GM19099 (cell line): ENCODE data around the gene MYO7B.

Experiments
- POLR2A ChIP-seq: IDR thresholded peaks from 3 replicates; pipeline ENCODE4 v1.6.1; 2011; ENCODE audit warnings: low read depth; ENCODE audit not compliant: insufficient read length; ENCODE audit errors: extremely low read depth

Gene MYO7B

DNA sequence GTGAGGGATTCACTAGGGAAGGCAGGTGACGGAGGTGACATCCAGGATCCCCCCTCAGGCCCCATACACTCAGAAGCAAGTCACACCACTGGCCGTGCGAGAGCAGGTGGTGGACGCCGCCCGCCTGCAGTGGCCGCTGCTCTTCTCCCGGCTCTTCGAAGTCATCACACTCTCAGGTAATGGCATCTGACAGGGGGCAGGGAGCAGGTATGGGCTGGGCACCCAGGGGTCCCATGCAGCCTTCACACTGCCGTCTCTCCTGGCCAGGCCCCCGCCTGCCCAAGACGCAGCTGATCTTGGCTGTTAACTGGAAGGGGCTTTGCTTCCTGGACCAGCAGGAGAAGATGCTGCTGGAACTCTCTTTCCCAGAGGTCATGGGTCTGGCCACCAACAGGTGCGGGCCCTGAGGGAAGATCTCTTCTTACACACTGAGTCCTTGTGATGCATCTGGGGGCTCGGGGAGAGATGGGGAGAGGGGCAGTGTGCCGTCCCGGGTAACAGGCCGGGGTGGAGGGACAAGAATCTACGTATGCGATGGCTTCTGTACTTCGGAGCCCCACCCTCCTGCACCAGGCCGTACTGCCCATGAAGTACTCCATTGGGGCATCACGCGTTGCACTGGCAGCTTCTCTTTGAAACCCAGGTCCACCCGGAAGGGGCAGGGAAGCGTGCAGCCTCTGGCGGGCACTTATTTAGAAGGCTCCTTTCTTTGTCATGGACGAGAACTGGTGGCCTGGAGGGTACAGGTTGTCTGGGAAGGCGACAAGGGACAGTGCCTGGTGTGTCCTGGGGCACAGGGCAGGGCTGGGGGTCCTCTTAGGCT, 91.6 kb downstream of the MYO7B start:
- TF ChIP-seq POLR2A, result no peak

GRCh38 chr2:127627740-127628571, 92.5 kb downstream of the MYO7B start:
- TF ChIP-seq POLR2A, result no peak

DNA sequence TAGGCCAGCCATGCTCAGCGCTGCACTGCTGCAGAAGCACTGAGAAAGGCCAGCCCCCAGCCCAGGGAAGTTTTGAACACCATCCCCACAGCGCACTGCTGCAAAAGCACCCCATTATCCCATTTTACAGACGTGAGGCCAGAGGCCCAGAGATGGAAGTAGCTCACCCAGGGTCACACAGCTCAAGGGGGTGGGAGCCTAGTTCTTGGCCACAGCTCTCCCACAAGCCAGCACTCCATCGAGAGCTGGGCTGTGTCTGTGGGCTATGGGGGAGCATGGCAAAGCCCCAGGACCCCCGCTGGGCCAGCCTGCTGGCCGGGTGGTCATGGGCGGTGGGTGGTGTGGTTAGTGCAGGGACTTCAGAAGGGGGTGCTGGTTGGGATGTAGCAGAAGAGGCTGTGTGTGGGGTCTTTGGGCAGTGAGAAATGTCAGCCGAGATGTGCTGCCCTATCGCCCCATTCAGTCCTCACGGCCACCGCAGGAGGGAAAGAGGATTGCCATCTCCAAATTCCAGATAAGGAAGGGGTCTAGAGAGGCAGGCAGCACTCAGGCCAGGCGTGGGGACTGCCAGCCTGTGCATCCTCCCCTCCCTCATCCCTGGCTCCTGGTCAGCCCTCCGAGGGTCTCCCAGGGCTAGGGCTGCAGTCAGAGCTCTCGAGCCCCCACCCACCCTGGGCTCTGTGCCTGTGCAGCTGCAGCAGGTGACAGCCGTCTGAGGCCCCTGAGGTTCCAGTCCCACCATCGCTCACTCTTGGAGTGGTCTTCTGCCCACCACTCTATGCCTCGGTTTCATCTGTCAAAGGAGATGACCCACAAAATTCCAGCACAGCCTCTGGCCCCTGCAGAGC, 93.5 kb downstream of the MYO7B start:
- no peak for TF ChIP-seq POLR2A

DNA sequence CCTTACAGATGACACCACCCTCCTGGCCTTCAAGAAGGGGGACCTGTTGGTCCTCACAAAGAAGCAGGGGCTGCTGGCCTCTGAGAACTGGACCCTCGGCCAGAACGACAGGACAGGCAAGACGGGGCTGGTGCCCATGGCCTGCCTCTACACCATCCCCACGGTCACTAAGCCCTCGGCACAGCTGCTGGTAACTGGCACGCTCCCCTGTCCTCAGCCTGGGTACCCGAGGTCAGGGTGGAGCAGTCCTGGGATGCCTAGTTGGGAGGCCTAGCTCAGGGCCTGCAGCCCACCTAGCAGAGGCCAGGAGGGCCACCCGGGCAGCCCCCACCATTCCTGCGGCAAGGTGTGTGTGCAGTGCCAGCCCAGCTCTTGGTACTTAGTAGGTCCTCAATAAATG, 94.2 kb downstream of the MYO7B start:
- no peak for TF ChIP-seq POLR2A

DNA sequence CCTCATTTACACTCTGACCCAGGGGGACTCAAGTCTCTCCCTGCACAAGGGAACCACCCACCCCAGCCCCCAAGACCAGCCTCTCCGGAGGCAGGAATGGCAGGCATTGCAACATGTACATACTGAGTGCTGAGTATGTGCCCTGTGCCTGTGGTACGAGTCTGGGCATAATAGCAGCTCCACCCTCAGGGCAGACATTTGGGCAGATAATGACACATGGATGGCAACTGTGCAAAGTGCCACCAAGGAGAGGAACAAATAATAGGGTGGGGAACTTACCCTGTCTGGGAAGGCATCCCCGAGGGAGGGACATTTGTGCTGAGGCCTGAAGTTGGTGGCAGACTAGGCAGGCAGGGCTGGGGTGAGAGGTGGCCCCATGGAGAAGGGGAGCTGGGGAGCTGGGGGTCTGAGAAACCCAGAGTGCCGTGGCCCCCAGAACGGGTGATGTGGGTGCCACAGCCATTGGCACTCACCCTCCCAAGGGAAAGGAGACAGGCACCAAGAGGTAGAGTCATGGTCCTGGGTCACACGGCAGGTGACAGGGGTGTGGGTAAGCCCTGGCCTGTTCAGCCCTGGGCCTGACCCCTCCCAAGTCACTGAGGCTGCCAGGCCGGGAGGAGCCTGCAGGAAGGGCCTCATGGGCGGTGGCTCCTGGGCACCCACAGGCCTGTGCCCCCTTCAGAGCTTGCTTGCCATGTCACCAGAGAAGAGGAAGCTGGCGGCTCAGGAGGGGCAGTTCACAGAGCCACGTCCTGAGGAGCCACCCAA, 94.8 kb downstream of the MYO7B start:
- TF ChIP-seq POLR2A, result no peak

GRCh38 chr2:127630864-127631540, 95.5 kb downstream of the MYO7B start:
- no peak for TF ChIP-seq POLR2A

- TF ChIP-seq POLR2A, result no peak
Measured at GRCh38 chr2:127631541-127631996, 96.1 kb downstream of the MYO7B start.

DNA sequence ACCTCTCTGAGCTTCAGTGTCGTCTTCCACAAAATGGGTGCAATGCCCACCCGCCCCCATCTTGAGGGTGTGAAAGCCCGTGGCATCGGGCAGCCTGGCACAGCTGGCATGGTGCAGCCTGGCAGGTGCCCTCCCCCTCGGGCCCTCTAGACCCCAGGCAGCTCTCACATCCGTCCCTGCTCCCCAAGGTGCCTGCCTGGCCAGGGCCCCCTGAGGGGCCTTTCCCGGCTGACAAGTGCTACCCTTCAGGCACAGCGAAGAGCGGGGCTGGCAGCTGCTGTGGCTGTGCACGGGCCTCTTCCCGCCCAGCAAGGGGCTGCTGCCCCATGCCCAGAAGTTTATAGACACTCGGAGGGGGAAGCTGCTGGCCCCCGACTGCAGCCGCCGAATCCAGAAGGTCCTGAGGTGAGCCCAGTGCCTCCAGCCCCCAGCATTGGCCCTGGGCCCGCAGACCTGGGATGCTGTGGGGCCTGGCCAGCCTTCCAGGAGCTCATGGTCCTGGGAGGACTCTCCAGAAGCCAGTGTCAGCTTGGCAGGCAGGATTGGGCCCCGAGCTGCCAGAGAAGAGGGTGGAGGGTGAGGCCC, 96.6 kb downstream of the MYO7B start:
- TF ChIP-seq POLR2A, result no peak

DNA sequence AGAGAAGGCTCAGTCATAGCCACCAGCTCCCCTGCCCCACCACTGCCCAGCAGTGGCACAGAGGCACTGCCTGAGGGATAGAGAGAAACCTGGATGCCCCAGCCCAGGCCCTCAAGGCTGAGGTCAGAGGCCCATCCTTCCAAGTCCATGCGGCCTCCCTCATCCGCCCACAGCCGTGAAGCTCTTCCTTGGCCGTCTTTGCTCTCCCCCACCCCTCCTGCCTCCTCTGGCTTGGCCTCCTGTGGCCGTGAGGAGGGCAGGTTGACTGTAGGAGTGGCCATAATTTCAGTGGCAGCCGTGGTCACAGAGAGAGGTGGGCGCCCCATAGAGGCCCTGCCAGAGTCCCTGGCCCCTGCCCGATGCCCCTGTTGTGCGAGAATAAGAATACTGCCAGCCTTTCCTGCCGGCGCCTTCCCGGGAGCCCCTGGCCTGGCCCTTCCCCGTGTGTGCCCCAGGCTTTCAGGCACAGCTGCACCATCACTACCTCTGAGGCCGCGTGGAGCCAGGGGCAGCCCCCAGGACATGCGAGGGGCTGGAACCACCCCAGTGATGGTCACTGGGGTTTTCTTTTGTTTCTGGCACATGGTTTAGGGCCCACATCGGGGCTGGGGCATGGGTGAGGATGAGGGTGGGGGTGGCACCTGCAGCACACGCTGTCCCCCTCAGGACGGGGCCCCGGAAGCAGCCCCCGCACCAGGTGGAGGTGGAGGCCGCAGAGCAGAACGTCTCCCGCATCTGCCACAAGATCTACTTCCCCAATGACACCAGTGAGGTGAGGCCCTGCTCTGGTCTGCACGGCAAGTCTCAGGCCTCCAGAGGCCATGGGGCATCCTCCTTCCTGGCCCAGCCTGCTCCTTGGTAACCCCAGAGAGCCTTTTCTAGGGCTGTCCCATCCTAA, 97.4 kb downstream of the MYO7B start:
- no peak for TF ChIP-seq POLR2A

- no peak for TF ChIP-seq POLR2A
Measured at GRCh38 chr2:127633556-127634065, 98.1 kb downstream of the MYO7B start.

DNA sequence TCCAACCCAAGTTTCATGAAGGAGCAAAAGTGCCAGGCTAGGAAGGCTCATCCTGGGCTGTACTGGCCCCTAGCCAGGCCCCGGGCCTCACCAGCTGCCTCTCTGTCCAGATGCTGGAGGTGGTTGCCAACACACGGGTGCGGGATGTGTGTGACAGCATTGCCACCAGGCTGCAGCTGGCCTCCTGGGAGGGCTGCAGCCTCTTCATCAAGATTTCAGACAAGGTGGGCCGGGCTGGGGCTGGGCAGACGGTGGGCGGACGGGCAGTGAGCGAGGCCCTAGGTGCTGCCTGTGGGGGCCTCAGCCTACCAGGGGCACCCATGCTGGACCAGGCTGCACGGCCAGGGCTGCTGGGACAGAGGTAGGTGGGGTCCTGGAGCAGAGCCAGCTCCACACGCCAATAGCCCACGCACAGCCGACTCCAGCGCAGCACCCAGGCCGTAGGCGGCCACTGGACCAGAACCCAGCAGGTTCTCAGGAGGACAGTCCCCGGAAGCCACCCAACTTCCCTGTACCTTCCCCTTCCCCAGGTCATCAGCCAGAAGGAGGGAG, 98.7 kb downstream of the MYO7B start:
- TF ChIP-seq POLR2A, result no peak
